Measurements from ENCODE around the gene SPDYA. TPM values are rescaled to one million over a fixed set of nuclear protein-coding genes. Genes with fewer than 3 reads are reported as not detected.

The SPDYA gene
- total RNA-seq, 1 experiment from 2014 or later, result 1.2 TPM

GRCh38 chr2:28802975-28803429 lies 7.6 kb upstream of the SPDYA start:
- Histone ChIP-seq H3K27me3 (ENCODE audit: insufficient read depth, low read length) (no peaks in the 10 kb centered on the region), H3K27ac (ENCODE audit: low read depth, low read length) (no peak overlapping the region), H3K79me2 (ENCODE audit: insufficient read depth, low read length) (peaks cover 21% of the 10 kb centered on the region), H3K36me3 (ENCODE audit: control insufficient read depth in 1 of 2, insufficient read depth in 2 of 2, low read length in 2 of 2) (peaks cover 9 to 24% of the 10 kb centered on the region in 2 experiments; a peak in 3 of 4 replicates), H3K4me1 (ENCODE audit: control insufficient read depth in 1 of 2, insufficient read depth in 2 of 2, low read length in 2 of 2) (no peaks in the 10 kb centered on the region), H4K20me1 (ENCODE audit: insufficient read depth) (0 out of 2 replicates have a peak, but pooled peaks cover 8% of the 10 kb centered on the region), H3K9me2 (ENCODE audit: insufficient read depth) (no peaks in the 10 kb centered on the region), H3K9ac (ENCODE audit: low read length) (no peak overlapping the region), H3K4me2 (ENCODE audit: low read length) (no peak overlapping the region), H3K4me3 (replicated peaks in 1 of 2; ENCODE audit: low read depth in 1 of 2, low read length in 2 of 2) (no peak overlapping the region), H2AFZ (ENCODE audit: low read depth, low read length, poor library complexity, severe bottlenecking) (no peak overlapping the region), H3K9me3 (ENCODE audit: control insufficient read depth in 1 of 2, insufficient read depth in 1 of 2, low read depth in 1 of 2, low read length in 2 of 2) (no peaks in the 10 kb centered on the region)
- POLR2A ChIA-PET, result no interaction called here
- DNase-seq (ENCODE audit: low read depth, low spot score), result no peak
- RAD21 ChIA-PET (ENCODE audit: low non-redundant PET in 1 of 2, low total read pairs in 2 of 2, uncharacterized antibody in 2 of 2, unreplicated experiment in 2 of 2), result no interaction called here
- CTCF ChIA-PET, result no interaction called here
- no TSS peak for BruUV-seq (replicated peaks)
- ATAC-seq, result no peak
- TF ChIP-seq TCF7L2 (IDR thresholded peaks at IDR 0.05; ENCODE audit: borderline replicate concordance, extremely low read depth, insufficient read depth, insufficient read length) (no peak), EZH2phosphoT487 (IDR thresholded peaks at IDR 0.05; ENCODE audit: borderline replicate concordance) (no peak), ZNF274 (IDR thresholded peaks at IDR 0.05; ENCODE audit: low read depth, low read length) (no peak), SIN3A (IDR thresholded peaks at IDR 0.05; ENCODE audit: low read depth) (no peak), CEBPB (IDR thresholded peaks at IDR 0.05; ENCODE audit: low read depth) (no peak), REST (IDR thresholded peaks at IDR 0.05; ENCODE audit: low read depth) (no peak), RAD21 (IDR thresholded peaks at IDR 0.05; ENCODE audit: low read depth) (no peak)
- TF ChIP-seq, protein P1, sequence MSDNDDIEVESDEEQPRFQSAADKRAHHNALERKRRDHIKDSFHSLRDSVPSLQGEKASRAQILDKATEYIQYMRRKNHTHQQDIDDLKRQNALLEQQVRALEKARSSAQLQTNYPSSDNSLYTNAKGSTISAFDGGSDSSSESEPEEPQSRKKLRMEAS (IDR thresholded peaks at IDR 0.05), result no peak
- intact Hi-C loops (cut with micrococcal nuclease), result no loop called here
